ENCODE measurements around the gene CLTB.

The CLTB gene, protein sequence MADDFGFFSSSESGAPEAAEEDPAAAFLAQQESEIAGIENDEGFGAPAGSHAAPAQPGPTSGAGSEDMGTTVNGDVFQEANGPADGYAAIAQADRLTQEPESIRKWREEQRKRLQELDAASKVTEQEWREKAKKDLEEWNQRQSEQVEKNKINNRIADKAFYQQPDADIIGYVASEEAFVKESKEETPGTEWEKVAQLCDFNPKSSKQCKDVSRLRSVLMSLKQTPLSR

DNA sequence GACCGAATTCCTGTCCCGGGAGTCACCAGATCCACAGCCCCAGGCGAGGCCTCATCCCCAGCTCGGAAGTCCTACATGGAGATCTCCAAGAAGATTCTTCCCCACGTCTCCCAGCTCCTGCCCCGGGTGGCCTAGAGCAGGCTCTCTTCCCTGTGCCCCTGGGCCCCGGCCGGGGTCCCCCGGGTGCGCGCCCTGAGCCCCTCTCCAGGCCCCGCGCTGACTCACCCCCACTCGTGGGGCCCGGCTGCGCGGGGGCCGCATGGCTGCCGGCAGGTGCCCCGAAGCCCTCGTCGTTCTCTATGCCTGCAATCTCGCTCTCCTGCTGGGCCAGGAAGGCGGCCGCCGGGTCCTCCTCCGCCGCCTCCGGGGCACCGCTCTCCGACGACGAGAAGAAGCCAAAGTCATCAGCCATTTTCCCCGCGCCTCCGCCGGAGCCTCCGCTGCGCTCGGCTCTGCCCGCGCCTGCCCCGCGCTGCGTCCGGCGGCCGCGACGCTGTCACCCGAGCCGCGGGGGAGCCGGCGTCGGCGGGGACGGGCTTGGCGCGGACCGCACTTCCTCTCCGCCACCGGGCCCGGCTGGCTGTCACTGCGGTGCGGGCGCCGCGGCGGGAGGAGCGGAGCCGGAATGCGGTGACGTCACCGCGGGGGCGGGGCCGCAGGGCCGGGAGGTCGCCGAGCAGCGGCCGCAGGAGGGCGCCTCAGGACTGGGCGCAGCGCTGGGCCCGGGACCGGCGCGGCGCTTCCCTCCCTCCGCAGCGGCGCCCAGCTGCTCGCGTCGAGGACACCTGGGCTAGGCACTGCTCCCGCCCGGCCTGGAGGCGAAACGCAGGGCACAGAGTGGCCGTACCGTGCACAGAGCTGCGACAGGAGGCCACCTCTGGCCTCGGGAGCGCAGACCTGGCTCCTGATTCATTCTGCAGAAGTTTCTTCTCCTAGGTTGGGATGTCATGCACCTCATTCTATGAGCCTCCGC, at the start of gene CLTB:
CLTB (minus strand) TSS at position 588 of the 973 bp plus-strand sequence; CDS start at position 412, 176 bp downstream.
- H3K9ac ChIP-seq (ENCODE audit: low read length): peak within 1 kb of the TSS; percentile 46
- H3K4me1 ChIP-seq (ENCODE audit: control insufficient read depth, insufficient read depth, low read length): peaks cover 28% of the 10 kb centered on the region

DNA sequence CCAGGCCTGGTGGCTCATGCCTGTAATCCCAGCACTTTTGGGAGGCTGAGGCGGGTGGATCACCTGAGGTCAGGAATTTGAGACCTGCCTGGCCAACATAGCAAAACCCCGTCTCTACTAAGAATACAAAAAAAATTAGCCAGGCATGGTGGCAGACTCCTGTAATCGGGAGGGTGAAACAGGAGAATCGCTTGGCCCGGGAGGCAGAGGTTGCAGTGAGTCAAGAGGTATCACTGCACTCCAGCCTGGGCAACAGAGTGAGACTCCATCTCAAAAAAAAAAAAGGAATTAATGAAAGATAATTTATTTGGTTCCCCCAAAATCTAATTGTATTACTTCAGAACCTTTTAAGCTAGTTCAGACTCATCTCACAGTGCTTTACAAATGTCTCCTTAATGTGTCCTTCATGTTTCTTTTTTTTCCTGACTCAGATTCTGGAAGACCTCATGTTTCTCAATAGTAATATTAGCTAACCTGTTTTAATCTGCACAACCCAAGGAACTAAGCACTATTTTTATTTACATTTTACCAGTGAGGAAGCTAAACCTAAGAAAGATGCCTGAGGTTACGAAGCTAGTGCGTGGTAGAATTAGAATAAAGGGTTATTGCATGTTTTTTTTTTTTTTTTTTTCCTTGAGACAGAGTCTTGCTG, 46.9 kb upstream of the CLTB start:
- Histone ChIP-seq H3K36me3 (ENCODE audit: control insufficient read depth, insufficient read depth, low read length) (no peaks in the 10 kb centered on the region), H3K27ac (ENCODE audit: low read depth, low read length) (no peak overlapping the region), H3K4me3 (ENCODE audit: low read length) (no peak overlapping the region), H3K9ac (ENCODE audit: low read length) (no peak overlapping the region), H3K27me3 (ENCODE audit: control insufficient read depth, insufficient read depth, low read length) (no peaks in the 10 kb centered on the region), H3K4me1 (ENCODE audit: control insufficient read depth, insufficient read depth, low read length) (no peaks in the 10 kb centered on the region)

More for the DNA sequence above, at the start of gene CLTB:
- H3K27ac ChIP-seq (ENCODE audit: low read depth, low read length): peak within 1 kb of the TSS; percentile 73
- H3K27me3 ChIP-seq (ENCODE audit: control insufficient read depth, insufficient read depth, low read length): no peaks in the 10 kb centered on the region
- H3K4me3 ChIP-seq (ENCODE audit: low read length): peak within 1 kb of the TSS; percentile 87
- peaks cover 2% of the 10 kb centered on the region for H3K36me3 ChIP-seq (ENCODE audit: control insufficient read depth, insufficient read depth, low read length)

DNA sequence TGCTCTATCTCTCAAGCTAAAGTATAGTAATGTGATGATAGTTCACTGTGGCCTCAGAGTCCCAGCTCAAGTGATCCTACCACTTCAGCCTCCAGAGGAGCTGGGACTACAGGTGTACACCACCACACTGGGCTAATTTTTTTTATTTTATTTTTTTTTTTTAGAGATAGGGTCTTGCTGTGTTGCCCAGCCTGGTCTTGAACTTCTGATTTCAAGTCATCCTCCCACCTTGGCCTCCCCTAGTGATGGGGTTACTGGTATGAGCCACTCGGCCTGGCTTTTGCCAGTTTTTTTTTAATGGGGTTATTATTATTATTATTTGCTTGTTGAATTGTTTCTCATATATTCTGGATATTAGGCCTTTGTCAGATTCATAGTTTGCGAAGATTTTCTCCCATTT, 45.0 kb upstream of the CLTB start:
- Histone ChIP-seq H3K27me3 (ENCODE audit: control insufficient read depth, insufficient read depth, low read length) (no peaks in the 10 kb centered on the region), H3K4me1 (ENCODE audit: control insufficient read depth, insufficient read depth, low read length) (peaks cover 3% of the 10 kb centered on the region), H3K27ac (ENCODE audit: low read depth, low read length) (no peak overlapping the region), H3K36me3 (ENCODE audit: control insufficient read depth, insufficient read depth, low read length) (peaks cover 1% of the 10 kb centered on the region), H3K9ac (ENCODE audit: low read length) (no peak overlapping the region), H3K4me3 (ENCODE audit: low read length) (no peak overlapping the region)

DNA sequence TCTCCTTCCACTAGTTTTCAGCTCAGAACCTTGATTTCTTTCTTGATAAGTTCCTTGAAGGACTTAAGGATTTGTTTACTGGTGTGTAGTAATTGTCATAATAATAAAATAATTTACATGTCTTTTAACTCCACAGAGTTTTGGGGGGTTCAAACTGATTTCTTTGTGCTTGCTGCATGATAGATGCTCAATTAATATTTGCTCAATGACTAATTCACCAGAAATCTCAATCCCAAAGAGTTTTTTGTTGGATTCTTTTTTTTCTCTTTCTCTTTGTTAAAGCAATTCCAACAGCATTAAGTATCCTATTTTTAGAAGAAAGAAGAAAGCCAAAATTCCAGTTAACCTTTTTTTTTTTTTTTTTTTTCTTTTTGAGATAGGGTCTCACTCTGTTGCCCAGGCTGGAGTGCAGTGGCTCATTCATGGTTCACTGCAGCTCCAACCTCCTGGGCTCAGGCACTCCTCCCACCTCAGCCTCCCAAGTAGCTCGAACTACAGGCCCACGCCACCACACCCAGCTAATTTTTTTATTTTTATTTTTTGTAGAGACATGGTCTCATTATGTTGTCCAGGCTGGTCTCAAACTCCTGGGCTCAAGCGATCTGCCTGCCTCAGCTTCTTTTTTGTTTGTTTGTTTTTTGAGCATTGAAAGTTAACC, 42.7 kb upstream of the CLTB start:
- H3K9ac ChIP-seq (ENCODE audit: low read length): no peak overlapping the region
- H3K4me3 ChIP-seq (ENCODE audit: low read length): no peak overlapping the region
- peaks cover 2% of the 10 kb centered on the region for H3K36me3 ChIP-seq (ENCODE audit: control insufficient read depth, insufficient read depth, low read length)
- H3K27me3 ChIP-seq (ENCODE audit: control insufficient read depth, insufficient read depth, low read length): no peaks in the 10 kb centered on the region
- peaks cover 5% of the 10 kb centered on the region for H3K4me1 ChIP-seq (ENCODE audit: control insufficient read depth, insufficient read depth, low read length)
- no peak overlapping the region for H3K27ac ChIP-seq (ENCODE audit: low read depth, low read length)

DNA sequence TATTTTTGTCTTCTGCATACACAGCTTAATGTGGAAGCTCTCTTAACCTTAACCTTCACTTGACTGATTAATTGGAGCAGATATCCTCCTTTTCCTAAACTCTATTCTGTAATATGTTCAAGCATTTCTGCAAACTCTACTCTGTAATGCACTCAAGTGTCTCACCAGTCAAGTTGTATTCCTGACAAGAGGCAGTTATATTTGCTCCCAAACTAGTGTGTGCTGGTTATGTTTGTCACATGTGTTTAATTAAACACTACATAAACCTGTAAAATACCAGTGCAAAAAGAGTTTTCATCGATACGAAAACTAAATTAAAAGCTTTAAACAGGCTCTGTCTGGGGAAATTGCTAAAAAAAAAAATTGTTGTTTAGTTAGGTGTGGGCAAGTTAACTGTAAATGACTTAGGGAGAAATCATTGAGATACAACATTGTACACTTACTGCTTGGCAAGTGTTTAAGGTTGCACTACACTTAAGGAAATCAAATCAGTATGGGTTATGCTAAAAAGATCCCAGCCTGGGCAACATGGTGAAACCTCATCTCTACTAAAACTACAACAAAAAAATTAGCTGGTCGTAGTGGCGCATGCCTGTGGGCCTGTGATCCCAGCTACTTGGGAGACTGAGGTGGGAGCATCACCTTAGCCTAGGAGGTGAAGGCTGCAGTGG, 38.5 kb upstream of the CLTB start:
- H3K27me3 ChIP-seq (ENCODE audit: control insufficient read depth, insufficient read depth, low read length): no peaks in the 10 kb centered on the region
- H3K9ac ChIP-seq (ENCODE audit: low read length): no peak overlapping the region
- H3K4me3 ChIP-seq (ENCODE audit: low read length): no peak overlapping the region
- H3K27ac ChIP-seq (ENCODE audit: low read depth, low read length): no peak overlapping the region
- H3K36me3 ChIP-seq (ENCODE audit: control insufficient read depth, insufficient read depth, low read length): peaks cover 2% of the 10 kb centered on the region
- H3K4me1 ChIP-seq (ENCODE audit: control insufficient read depth, insufficient read depth, low read length): peaks cover 7% of the 10 kb centered on the region

DNA sequence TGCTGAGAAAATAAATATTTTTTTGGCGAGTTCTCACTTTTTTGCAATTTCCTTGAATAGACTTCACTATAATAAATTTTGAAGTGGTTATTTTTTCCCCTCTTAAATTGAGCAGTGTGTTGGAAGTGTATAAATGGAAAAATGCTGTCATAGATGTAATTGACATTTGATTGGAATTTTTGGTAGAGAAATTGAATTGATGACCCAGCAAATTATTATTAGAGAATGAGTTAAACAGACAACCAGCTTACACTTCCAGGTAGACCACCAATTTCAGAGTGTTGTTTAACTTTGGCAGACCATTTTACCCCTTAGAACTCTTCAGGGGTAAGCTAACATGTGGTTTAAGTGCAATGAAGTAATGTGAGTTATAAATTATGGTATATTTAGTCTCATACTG, 33.7 kb upstream of the CLTB start:
- Histone ChIP-seq H3K36me3 (ENCODE audit: control insufficient read depth, insufficient read depth, low read length) (peaks cover 2% of the 10 kb centered on the region), H3K27ac (ENCODE audit: low read depth, low read length) (no peak overlapping the region), H3K4me1 (ENCODE audit: control insufficient read depth, insufficient read depth, low read length) (peaks cover 13% of the 10 kb centered on the region), H3K27me3 (ENCODE audit: control insufficient read depth, insufficient read depth, low read length) (no peaks in the 10 kb centered on the region), H3K9ac (ENCODE audit: low read length) (no peak overlapping the region), H3K4me3 (ENCODE audit: low read length) (no peak overlapping the region)

- peaks cover 11% of the 10 kb centered on the region for H3K4me1 ChIP-seq (ENCODE audit: control insufficient read depth, insufficient read depth, low read length)
- H3K4me3 ChIP-seq (ENCODE audit: low read length): peak within 1 kb of the TSS; percentile 100
- peak within 1 kb of the TSS; percentile 97 for H3K27ac ChIP-seq (ENCODE audit: low read depth, low read length)
- peaks cover 2% of the 10 kb centered on the region for H3K36me3 ChIP-seq (ENCODE audit: control insufficient read depth, insufficient read depth, low read length)
- peak within 1 kb of the TSS; percentile 98 for H3K9ac ChIP-seq (ENCODE audit: low read length)
- H3K27me3 ChIP-seq (ENCODE audit: control insufficient read depth, insufficient read depth, low read length): no peaks in the 10 kb centered on the region
These were observed 31.8 kb upstream of the CLTB start, which contains the start of gene FAF2 for GRCh38 chr5:176447978-176448608. Gene FAF2 (plus strand): TSS chr5:176448385. CDS start chr5:176448408, 23 bp downstream.

GRCh38 chr5:176447591-176447977, 31.2 kb upstream of the CLTB start:
- H3K9ac ChIP-seq (ENCODE audit: low read length): peak overlapping the region; percentile 87
- no peaks in the 10 kb centered on the region for H3K27me3 ChIP-seq (ENCODE audit: control insufficient read depth, insufficient read depth, low read length)
- peaks cover 2% of the 10 kb centered on the region for H3K36me3 ChIP-seq (ENCODE audit: control insufficient read depth, insufficient read depth, low read length)
- H3K27ac ChIP-seq (ENCODE audit: low read depth, low read length): peak overlapping the region; percentile 91
- H3K4me1 ChIP-seq (ENCODE audit: control insufficient read depth, insufficient read depth, low read length): peaks cover 11% of the 10 kb centered on the region
- peak overlapping the region; percentile 100 for H3K4me3 ChIP-seq (ENCODE audit: low read length)

GRCh38 chr5:176446884-176447590, 30.7 kb upstream of the CLTB start:
- Histone ChIP-seq H3K27me3 (ENCODE audit: control insufficient read depth, insufficient read depth, low read length) (no peaks in the 10 kb centered on the region), H3K36me3 (ENCODE audit: control insufficient read depth, insufficient read depth, low read length) (peaks cover 2% of the 10 kb centered on the region), H3K4me1 (ENCODE audit: control insufficient read depth, insufficient read depth, low read length) (peaks cover 11% of the 10 kb centered on the region), H3K9ac (ENCODE audit: low read length) (peak overlapping the region; percentile 87), H3K27ac (ENCODE audit: low read depth, low read length) (peak overlapping the region; percentile 91), H3K4me3 (ENCODE audit: low read length) (peak overlapping the region; percentile 100)

- Histone ChIP-seq H3K36me3 (ENCODE audit: control insufficient read depth, insufficient read depth, low read length) (peaks cover 2% of the 10 kb centered on the region), H3K27ac (ENCODE audit: low read depth, low read length) (no peak overlapping the region), H3K27me3 (ENCODE audit: control insufficient read depth, insufficient read depth, low read length) (no peaks in the 10 kb centered on the region), H3K4me3 (ENCODE audit: low read length) (no peak overlapping the region), H3K9ac (ENCODE audit: low read length) (no peak overlapping the region), H3K4me1 (ENCODE audit: control insufficient read depth, insufficient read depth, low read length) (peaks cover 11% of the 10 kb centered on the region)
These were observed 29.8 kb upstream of the CLTB start for GRCh38 chr5:176446028-176446665.

Data from rectal smooth muscle tissue (tissue), 1 donor.